SKM-1 (cell line): ENCODE results near the gene DHFR.
"Not testable (repeated sequence)": the region's sequence is repeated elsewhere in the genome, so short reads cannot be mapped to it uniquely, and the experiment has no call there.

ENCODE experiments used
- DNase-seq: peaks from one replicate; lab custom pipeline; 2025; ENCODE audit not compliant: unreplicated experiment; lab: John Stamatoyannopoulos, UW

DHFR gene

DNA sequence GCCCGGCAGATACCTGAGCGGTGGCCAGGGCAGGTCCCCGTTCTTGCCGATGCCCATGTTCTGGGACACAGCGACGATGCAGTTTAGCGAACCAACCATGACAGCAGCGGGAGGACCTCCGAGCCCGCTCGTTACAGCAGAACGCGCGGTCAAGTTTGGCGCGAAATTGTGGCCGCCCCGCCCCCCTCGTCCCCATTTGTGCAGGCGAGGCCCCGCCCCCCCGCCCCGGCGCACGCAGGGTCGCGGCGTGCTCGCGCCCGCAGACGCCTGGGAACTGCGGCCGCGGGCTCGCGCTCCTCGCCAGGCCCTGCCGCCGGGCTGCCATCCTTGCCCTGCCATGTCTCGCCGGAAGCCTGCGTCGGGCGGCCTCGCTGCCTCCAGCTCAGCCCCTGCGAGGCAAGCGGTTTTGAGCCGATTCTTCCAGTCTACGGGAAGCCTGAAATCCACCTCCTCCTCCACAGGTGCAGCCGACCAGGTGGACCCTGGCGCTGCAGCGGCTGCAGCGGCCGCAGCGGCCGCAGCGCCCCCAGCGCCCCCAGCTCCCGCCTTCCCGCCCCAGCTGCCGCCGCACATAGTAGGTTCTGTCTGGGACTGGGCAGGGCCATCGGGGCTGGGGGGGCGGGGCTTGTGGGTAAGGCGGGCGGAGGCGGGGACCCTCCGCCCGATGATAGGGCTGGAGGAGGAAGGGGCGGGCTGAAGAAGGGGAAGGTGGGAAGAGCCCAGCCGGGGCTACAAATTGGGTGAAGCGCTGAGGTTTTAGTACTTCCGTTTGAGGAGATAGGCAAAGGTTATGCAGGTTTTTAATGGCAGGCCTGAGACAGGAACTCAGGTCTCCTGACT lies at the start of gene DHFR, which contains the start of gene MSH3:
DHFR (minus strand) TSS at position 593 of the 840 bp plus-strand sequence; CDS start at position 99, 494 bp downstream.
MSH3 (plus strand) TSS at position 262 of the 840 bp plus-strand sequence; CDS start at position 338, 76 bp downstream.
- peak; percentile 91 for DNase-seq

DNA sequence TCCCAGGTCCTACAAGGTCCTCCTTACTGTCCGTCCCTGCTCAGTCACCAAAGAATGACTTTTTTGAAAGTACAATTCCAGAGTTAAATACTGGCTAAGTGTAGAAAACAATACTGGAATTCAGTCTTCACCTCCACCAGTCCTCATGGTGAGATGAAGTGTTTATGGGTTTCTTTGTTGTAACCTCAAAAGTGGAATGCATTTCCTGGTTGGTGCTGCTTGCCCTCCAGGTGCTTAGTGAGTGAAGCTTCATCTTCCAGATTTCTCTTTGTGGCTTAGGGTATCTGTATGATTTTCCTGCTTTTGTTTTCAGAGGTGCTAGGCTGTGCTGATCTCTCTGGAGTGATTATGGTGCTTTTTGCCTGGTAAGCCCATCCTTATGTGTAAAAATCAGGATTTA lies 49.4 kb upstream of the DHFR start:
- DNase-seq, result no peak

DNA sequence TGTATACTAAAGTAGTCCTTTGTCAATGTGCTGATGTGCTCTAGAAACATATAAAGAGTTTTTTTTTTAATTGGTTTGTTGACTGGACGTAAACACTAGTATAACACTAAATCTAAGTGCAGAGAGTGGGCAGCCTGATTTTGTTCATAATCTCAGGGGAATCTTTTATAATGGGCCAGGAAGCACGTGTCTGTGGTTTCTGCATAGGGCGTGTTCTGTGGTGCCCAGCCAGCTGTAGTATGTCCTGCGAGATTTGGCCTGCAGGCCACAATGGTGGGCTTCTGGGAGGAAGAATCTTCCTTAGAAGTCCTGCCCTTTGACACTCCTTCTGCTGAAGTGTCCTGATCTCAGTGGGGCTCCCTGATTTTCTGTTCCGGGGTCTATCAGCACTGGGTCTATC lies 49.0 kb upstream of the DHFR start:
- DNase-seq, result no peak

DNA sequence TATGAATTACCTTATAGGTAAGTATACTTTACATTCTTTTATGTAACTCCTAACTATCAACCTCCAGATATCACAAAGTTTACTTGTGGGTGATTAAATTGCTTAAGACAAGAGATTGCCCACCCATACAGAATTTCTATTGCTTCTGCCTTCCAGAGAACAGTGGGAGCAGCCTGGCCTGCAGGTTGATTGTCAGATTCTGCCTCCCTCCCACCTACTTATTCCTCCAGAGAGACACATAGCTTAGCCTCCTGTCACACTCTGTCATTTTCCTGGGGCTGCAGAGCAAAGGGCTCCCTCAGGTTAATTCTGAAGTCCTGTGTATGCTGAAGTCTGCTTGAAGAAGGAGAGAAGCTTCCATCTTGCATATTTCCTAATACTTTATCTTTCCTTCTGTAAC lies 48.5 kb upstream of the DHFR start:
- no peak for DNase-seq

DNA sequence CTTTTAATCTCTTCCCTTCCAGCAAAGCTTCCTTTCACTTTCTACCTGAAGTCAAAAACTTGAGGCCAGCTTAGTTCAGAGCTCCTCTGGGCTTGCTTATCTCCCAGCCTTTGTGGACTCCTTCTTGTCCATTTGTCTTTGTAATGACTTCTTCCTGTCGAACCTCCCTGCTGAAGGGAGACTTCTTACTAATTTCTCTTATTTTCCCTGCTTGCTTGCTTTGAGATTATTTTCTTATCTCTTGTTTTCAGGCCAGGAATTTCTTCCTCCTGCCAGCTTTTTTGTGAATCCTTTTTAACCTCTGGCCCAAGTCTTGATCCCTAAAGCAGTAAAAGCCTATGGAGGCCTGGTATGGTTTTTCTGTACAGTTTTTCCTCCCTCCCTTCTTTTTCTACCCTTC lies 46.8 kb upstream of the DHFR start:
- no peak for DNase-seq

DNA sequence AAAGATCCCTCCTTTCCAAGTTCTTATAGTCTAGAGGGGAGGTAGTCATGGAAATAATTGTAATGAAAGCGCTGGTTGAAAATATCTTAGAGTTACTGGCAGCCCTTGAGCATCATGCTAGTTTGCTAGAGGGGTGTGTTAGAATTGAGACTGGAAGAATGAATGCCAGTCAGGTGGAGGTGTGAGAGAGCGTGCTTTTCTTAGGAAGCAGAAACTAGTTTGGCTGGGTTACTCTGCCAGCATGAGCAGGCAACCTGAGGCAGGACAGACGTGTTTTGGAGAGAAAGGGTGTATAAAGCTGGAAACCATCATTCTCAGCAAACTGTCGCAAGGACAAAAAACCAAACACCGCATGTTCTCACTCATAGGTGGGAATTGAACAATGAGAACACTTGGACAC lies 43.6 kb upstream of the DHFR start:
- DNase-seq, result no peak

DNA sequence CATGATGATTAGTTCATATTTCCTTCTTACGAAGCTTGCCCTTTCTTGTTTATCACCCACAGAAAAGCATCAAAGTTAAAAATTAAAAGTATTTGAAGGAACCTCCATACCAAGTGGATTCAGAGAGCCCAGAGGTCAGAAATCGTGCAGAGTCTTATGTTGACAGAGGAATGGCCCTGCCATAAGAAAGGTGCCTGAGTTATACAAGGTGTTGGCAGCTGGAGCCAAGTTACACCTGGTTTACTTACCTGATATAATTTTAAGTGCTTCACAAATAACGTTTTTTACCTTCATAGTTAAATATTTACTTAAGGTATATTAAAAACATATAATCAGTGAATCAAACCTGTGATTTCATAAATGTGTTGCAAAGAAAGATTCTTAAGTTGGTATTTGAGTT lies 42.3 kb upstream of the DHFR start:
- DNase-seq, result no peak

DNA sequence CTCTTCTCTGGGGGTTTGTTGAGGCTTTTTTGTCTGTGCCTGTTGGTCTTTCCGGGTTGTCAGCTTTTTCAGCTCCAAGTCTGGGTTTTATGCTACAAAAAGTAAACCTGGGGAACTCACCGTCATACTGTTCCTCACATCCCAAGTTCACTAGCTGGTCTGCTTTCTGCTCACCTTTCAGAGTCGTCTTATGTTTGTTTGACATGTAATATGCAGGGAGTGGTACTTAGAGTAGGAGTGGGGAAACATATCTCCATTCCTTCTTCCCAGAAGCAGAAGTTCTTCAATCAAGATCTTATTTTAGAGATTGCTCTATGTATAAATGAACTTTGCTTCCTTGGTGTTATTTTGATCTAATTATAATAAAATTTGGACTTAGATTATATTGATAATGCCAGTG lies 41.7 kb upstream of the DHFR start:
- DNase-seq, result no peak

DNA sequence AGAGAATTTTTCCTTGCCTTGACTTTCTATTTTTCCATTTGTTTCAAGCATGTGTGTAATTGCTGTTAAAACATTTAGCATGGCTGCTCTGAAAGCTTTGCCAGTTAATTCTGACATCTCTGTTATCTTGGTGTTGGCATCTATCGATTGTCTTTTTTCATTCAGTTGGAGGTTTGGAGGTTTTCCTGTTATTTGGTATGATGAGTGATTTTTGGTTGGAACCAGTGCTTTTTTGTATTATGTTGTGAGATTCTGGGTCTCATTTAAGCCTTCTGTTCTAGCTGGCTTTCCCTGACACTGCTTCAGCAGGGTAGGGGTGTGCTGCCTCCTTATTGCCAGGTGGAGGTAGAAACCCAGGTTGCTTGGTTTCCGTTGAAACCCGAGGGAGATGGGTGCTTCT lies 40.9 kb upstream of the DHFR start:
- DNase-seq, result no peak

DNA sequence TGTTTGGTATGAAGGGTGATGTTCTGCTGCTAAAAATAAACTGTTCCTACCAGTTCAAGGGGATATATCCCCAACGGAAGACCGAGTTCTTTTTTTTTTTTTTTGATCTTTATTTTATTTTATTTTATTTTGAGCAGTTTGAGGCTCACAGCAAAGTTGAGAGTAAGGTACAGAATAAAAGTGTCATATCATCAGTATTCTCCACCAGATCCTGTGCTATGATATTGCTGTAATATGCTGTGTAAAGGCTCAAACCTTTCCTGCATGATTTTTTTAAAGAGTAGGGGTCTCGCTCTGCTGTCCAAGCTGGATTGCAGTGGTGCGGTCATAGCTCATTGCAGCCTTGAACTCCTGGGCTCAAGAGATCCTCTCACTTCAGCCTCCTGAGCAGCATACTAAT lies 34.8 kb upstream of the DHFR start:
- no peak for DNase-seq

DNA sequence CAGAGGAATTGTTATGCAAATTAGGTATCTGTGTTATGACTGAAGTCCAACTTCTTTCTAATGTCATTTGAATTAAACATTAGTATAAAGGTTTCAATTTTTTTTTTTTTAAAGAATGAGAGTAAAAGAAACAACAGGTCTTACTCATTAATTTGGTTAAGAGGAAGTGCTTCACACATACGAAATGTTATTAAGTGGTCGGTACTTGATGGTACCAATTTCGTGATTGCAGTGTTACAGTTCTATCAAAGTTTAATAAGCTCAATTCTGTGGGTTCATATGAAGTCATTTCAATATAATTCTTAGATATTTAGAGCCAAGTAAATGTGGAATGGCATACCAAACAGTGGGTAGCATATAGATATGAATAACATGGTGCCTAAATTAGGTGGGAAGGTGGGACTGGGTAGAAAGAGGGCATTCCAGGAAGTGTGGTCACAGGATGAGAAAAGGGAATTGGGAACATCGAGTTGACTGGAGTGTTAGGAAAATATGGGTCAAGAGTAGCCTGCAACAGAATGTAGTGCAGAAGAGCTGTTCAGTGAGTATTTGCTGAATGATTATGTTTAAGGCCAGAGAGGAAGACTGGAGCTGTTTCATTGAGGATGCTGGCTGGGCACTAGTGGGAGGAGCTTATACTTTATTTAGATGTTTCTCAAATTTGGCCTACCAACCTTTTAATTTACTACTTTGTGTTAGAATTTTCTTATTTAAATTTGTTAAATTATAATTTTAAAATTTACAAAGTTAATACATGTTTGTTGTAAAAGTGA lies 34.1 kb upstream of the DHFR start:
- no peak for DNase-seq

DNA sequence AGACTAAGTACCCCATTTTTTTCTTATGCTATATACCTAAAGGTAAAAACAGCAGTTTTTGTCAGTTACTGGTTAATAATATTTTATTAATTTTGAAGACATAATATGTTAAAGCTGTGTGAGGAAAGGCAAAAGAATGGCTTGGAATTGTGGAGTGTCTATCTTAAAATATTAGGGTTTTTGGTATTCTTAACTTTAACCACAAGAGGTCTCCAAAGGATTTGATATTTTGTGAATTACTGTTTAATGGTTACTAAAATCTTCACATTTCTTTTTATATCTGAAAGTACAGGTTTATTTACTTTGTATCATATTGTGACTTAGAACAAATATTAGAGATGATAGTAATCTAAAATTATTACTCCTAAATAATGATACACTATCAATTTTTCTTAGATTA lies 32.0 kb upstream of the DHFR start:
- no peak for DNase-seq

DNA sequence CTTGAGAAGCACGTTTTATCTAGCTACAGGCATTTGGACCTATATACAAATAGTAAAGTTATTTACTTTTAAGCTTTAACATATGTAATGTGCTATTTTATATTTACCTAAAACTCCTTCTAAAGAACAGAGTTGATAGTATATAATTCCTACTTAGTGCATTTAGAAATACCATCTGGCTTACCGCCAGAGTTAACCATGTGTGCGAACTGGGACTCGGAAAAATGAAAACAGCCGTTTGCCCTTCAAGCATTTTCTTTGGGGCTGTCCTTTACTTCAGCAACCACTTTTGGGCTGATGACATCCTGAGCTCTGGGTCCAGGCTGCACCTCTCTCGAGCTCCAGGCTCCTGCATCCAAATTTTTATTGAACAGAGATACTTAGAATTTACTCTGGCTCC lies 21.9 kb upstream of the DHFR start:
- DNase-seq, result no peak

DNA sequence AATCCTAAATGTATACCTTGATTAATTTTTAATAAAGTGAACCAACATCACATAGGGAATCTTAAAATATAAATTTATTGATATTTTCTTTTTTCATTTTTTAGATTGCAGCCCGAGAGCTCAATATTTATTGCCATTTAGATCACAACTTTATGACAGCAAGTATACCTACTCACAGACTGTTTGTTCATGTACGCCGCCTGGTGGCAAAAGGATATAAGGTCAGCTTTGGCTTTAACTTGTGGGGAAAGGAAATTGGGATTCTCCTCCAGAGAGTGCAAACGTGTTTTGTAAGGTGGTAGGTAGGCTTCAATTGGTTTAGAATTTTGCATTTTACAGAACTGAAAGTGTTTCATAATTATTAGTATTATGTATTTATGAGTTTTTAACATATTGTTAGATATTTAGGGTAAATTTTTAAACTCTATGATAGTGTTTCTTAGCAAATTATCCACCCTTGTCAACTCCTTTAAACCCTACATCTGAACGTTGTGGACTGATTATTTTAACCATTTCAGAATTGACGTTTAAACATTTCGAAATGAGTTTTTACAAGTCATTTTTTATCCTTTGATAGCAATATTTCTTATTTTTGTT lies 17.5 kb upstream of the DHFR start:
- peak; percentile 38 for DNase-seq

DNA sequence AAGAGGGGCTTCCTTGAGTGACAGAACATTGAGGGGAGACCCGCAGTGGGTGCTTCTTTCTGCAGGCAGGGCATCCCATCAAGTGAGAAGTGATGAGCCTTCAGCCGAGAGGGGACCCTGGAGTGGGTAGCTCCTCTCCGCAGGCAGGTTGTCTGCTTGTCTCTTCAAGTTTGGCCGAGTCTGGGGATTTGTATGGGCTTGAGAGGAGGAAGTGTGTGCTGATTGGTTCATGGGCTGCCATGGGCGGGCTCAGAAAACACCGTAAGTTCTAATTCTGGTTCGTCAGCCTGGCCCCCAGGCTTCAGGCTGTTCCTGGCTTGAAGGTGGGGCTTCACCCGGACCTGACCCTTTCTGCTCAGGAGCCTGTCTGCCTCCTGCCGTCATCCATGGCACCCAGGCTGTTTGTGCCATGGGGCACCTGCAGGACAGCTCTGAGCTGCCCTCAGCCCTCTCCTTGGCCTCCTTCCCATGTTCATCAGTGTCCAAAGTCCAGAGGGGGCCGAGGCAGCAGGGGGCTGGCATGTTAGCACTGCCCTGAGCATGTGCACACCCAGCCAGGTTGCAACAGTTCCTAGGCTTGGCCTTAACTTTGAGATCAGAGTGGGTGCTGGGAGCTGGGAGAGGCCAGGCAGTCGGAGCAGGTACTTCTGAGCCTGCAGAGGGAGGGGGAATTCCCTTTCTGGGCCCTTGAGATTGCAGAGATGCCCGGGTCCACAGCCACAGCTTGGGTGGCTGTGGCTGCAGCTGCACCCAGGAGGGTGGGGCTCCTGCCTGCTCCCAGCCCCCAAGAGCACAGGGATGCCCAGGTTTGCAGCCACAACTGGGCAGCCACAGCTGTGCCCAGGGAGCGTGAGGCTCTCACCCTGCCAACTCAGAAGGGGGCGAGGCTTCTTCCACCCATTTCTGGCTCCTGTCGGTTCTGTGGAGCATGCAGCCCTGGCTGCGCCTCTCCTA lies 13.5 kb upstream of the DHFR start:
- no peak for DNase-seq

DNA sequence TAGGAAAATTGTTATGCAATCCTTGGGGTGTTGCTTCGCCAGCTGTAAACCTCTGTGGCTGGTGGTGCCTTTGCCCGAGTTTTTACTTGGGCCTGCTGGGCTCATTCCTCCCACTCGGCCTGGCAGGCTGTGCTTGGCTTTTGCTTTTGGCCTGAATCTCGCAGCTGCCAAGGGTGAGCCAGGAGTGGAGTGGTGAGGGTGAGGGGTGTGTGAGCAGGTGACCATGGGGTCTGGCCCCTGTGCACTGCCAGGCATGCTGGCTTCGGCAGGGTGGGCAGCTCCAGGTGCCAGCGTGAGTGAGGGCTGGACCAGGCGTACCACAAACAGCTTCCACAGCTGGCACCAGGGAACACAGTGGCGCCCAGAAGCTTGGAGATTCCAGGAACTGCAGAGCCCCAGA lies 12.6 kb upstream of the DHFR start:
- no peak for DNase-seq

DNA sequence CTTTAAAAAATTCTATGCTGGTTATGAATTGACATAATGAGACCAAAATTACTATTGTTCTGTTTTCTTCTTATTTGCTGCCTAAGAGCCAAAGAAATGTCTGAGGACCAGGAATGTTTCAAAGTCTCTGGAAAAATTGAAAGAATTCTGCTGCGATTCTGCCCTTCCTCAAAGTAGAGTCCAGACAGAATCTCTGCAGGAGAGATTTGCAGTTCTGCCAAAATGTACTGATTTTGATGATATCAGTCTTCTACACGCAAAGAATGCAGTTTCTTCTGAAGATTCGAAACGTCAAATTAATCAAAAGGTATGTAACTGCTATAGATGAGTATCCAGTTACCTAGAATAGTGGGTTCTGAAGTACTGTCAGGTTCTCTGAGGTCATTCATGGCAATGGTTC lies 10.3 kb upstream of the DHFR start:
- no peak for DNase-seq

DNA sequence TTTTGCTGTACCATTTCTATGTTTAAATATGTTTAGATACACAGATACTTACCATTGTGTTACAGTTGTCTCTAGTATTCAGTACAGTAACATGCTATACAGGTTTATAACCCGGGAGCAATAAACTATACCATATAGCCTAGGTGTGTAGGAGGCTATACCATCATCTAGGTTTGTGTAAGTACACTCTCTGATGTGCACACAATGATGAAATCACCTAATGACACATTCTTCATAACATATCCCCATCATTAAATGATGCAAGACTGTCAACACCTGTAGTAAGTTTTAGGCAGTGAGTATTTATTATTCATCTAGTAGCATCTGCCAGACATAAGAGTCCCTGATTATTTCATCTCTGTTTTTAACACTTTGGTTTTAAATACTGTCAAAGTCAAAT lies 7.3 kb upstream of the DHFR start:
- DNase-seq, result no peak

DNA sequence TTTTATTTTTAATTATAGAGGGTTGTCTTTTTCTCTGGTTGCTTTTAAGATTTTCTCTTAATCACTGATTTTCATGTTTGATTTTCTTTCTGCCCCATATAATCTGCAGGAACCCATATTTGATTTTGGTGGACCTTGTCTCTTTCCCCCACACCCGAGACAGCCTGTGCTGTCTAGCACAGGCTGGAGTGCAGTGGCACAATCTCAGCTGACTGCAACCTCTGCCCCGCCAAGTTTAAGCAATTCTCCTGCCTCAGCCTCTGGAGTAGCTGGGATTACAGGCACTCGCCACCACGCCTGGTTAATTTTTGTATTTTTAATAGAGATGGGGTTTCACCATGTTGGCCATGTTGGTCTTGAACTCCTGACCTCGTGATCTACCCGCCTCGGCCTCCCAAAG lies 5.9 kb upstream of the DHFR start:
- not testable (repeated sequence) for DNase-seq

DNA sequence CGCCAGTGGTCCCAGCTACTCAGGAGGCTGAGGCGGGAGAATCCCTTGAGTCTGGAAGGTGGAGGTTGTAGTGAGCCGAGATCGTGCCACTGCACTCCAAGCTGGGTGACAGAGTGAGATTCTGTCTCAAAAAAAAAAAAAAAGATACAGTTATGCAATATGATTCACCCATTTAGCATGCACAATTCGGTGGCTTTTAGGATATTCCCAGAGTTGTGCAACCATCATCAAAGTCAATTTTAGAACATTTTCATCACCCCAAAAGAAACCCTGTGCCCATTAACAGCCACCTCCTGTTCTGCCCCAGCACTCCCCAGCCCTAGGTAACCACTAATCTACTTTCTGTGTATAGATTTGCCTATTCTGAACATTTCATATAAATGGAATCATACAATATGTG lies 4.3 kb upstream of the DHFR start:
- no peak for DNase-seq

DNA sequence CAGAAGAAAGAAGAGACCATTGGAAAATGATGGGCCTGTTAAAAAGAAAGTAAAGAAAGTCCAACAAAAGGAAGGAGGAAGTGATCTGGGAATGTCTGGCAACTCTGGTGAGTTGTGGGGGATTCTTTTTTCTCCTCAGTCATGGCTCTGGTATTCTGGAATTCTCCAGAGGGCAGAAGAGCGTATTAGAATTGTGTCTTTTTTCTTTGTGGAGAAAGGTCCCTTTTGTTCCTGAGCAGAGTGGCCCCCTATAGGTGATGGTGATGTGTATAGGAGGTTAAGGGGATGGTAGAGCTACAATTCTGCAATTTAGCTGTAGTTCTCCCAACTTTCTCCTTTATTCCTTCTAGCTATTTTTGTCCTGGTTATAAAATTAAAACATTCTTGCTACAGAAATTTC lies 1.6 kb upstream of the DHFR start:
- no peak for DNase-seq
